SHP77 treated with DMSO at 0.1 percent for 48 hours (cell line): Measurements from ENCODE around the gene CCDC187.

ENCODE experiments used
- DNase-seq: peaks from one replicate; lab custom pipeline; 2025; lab: John Stamatoyannopoulos, UW

CCDC187 gene

GRCh38 chr9:136252846-136253245, 51.0 kb downstream of the CCDC187 start:
- no peak for DNase-seq

- no peak for DNase-seq
These were observed 51.6 kb downstream of the CCDC187 start for GRCh38 chr9:136252281-136252680.

DNA sequence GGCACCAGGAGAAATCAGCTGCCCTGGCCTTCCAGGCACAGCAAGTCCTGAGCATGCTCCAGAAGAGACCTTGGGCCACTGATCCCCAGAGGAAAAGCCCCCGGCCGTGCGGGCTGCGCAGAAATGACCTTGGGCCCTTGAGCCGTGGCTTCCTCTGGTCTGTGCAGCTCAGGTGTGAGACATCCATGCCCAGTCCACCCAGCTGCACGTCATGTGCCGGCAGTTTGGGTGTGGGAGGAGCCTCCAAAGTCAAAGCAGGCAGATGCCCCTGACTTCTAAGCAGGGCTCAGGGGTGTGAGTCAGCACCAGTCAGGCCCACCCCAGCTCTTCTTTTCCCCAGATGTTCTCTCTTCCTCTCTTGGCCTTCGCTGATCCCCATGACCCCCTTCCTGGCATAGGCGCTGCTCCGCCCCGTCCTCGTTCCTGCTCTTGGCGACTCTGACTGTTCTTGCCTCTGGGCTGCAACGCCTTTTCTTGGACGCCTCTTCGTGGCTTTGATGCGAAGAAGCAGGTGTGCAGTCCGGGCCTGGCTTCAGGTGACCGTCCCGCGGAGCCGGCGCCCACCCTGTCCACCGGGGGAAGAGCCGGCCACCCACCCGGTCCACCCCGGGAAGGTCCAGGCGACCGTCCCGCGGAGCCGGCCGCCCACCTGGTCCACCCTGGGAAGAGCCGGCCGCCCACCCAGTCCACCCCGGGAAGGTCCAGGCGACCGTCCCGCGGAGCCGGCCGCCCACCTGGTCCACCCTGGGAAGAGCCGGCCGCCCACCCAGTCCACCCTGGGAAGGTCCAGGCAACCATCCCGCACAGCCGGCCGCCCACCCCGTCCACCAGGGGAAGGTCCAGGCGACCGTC, 52.4 kb downstream of the CCDC187 start:
- no peak for DNase-seq

DNA sequence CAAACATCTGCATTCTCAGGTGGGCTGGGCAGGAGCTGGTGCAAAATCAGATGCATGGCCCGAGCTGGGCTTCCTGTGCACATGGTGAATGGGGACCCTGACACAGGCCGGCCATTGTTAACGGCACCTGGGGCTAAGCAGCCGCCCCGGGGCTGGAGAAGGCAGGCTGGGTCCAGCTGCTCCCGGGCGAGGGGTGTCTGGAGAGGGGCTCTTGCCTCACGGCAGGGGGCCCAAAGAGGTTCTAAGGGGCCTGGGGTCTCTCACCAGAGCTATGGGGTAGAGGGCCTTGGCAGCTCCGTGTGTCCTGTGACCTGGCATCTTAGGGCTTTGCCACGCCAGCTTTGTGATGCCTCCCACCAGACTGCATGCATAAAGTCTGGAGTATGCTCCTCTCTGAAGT, 53.2 kb downstream of the CCDC187 start:
- no peak for DNase-seq

GRCh38 chr9:136249877-136250559, 53.9 kb downstream of the CCDC187 start:
- peak; percentile 80 for DNase-seq

DNA sequence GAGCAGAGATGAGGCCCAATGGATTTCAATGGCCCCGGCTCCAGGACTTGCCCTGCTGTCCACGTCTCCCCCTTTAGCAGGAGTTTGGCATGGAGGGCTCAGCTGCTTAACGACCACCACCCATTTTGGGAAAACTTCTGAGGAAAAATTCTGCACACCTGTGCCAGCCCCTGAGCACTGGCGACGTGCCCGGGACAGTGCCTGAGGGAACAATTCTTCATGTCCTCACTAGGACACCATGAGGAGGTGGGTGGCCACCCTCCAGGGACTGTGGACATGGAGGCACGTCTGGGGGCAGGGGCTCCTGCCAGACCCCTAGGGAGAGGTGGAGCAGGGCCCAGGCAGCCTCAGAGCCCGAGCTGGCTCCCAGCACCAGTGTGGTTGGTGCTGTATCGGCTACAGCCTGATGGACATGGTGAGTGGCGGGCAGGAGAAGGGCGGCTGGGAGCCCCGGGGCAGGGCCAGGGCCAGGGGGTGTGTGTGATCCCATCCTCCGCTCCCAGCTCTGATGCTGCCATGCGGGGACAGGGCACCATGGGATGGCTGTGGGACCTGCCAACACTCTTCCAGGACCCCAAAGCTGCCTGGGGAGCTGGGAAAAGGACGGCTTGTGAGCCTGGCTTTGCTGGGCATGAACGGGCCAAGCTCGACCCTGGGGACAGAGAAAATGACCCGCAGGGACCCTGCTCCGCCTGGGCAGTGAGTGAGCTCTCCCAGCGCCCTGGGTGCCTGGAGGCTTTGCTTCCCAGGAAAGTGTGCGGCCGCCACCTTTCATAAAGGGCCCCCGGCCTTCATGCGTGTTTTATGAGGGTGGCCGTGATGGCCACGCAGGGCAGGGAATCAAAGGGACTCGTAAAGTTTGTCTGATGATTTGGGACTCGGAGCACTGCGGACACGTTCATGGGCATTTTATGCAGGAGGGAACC, 54.7 kb downstream of the CCDC187 start:
- DNase-seq, result no peak

DNA sequence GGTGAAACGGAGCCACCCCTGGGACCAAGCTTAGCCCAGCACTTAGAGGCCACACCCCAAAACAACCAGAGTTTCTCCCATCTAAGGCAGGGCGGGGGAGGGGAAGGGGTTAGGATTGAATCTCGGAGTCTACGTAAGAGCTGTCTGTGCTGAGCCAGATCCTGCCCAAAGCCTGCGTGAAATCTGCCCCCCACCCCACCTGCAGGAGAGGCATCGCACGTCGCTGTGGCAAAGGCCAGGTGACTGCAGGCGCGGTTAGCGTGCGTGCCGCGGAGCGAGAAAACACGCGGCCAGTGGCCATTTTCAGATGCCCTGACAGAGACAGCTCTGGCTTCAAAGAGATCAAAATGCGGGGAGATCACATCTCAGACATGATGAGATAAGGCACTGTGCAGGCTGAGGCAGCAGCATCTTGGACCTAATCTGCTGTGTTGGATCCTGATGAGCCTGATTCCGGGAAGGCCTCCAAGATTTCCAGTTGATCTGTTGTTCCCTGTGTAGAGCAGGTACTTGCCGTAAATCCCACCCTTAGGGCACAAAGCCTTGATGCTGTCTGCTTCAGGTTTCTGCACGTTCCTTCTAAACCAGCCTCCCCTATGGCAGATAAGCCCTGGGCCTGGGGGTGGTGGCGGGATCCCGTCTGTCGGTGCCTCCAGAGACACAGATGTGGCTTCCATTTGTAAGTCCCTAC, 55.8 kb downstream of the CCDC187 start:
- DNase-seq, result no peak

DNA sequence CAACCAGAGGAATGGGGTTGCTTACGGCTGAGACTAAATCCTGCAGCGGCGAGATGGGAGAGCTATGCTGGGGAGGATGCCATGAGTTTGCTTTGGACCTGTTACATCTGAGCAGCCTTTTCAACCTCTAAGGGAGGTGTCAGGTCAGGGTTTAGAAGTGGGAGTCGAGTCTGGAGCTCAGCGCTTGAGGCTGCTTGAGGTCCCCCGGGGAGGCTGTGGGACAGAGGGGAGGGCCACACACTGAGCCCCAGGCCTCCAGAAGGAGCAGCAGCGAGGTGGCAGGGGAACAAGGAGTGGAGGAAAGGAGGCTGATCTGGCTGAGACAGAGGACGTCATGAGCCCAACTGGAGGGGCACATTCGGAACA, 56.4 kb downstream of the CCDC187 start:
- DNase-seq, result no peak

- DNase-seq, result no peak
These were observed 56.9 kb downstream of the CCDC187 start for GRCh38 chr9:136246849-136247550.

- peak; percentile 53 for DNase-seq
These were observed 58.4 kb downstream of the CCDC187 start, which contains the start of gene QSOX2 for GRCh38 chr9:136245219-136246150. Gene QSOX2 (minus strand): TSS chr9:136245812. CDS start chr9:136245803, 9 bp downstream.

DNA sequence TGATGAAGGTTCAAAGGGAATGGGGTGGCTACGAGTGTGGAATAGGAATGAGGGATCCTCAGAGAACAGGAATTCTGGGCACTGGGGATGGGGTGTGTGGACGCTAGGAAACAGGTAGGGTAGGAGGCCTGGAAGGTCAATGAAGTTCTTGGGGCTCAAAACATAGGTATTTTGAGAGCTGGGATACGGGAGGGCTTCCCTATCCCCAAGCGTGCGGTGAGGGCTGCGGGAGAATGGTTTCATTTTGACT, 59.0 kb downstream of the CCDC187 start:
- no peak for DNase-seq

DNA sequence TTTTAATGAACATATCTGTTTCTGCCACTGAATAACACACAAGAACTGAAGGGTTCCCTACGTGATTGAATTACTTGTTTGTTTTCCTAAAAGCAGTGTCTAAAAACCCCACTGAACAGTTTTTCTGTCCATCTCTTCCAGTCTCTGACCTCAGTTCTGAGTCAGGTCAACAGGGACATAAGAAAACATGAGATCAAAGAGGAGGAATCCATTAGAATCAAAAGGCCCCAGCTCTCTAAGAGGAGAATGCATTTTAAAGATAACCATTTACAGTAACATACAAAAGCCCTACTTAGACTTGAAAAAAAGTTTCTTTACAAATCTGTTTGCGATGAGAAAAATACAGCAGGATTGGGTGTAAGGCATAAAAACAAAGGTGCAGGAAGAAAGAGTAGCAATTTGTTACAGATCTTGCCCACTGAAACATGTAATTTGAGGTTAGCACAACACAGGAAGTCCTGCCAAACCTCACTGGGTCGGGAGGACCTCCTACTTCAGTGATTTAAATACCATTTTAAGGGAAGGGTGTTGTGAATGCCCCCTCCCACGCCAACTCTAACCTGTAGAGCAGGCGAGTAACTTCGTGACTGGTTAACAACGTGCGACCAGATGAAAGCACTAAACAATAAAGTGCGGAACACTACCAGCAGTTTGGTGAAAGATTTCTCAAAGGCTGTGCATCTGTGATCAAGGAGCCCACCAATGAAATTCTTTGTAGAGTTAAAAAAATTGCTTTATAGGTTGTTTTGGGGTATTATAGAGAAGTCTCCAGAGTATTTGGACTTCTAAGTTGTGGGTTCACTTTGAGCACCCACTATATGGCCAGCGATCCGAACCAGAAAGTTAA, 59.5 kb downstream of the CCDC187 start:
- no peak for DNase-seq

GRCh38 chr9:136243631-136244030, 60.3 kb downstream of the CCDC187 start:
- no peak for DNase-seq

DNA sequence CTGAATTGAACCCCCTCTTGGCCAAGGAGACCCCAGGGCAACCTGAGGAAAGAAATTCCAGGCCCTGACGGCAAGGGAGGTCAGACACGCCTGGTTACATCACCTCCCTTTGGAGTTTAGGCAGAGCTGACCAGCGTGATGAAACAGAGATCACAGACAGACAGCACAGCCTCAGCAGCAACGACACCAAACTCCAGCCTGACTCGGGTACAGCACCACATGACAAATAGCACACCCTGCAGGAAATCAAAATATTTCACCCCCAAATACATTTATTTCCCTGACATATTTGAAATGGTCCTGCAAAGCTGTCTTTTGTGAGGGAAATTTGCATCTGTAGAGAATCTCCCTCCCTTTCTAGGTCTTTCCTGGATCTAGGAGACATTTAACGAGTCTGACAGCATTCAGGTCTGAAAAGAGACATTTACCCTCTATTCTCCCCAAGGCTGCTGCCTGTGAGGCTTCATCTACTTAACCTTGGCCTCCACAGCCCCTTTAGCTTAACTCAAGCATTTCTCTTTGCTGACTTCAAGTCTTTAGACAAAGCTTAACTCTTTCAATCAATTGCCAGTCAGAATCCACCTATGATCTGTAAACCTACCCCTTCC, 60.9 kb downstream of the CCDC187 start:
- DNase-seq, result no peak

- no peak for DNase-seq
These were observed 61.6 kb downstream of the CCDC187 start for GRCh38 chr9:136242248-136242647.

GRCh38 chr9:136241542-136241941, 62.4 kb downstream of the CCDC187 start:
- no peak for DNase-seq

DNA sequence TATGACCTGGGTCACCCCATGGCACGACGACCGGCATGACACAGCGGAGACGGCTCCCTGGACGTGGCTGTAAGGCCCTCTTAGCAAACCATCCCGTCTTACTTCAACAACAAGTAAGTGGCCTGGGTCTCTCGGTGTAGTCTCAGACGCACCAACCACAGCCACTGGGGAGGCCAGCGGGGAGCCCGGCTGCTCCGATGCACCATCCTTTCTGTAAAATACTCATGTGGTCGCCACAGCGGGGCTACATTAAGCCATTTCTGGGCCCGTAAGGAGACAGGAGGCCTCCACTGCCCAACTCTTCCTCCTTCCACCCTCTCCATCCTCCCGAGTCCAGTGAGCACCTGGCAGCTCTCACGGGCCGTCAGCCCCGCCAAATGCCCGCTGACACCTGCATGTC, 63.0 kb downstream of the CCDC187 start:
- no peak for DNase-seq

DNA sequence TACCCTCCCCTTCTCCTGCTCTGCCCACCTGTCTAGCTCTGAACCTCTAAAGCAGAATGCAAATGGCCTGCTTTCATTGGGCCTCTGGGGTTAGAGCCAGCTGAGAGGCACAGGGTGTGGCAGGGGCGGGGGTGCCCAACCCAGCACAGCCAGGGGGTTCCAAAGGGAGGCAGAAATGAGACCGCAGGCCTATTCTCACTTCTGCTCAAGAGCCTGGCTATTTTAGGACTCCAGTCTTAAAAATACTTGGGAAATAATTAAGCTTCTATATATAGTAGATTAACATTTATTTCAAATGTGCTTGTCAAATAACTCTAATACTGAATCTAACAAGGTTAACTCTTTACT, 63.9 kb downstream of the CCDC187 start:
- no peak for DNase-seq
